WTC11 (cell line): ENCODE measurements around the gene NUDT14. TPM values are rescaled to one million over a fixed set of nuclear protein-coding genes. Genes with fewer than 3 reads are reported as not detected.

ENCODE experiments used
- ATAC-seq: fragments of 200-7000 bp; cut with Tn5 transposase; 2 replicates; pipeline ENCODE4 v1.10.0; 2021; ENCODE audit warnings: mild to moderate bottlenecking, moderate library complexity
- CTCF ChIA-PET: fragments of 300-600 bp; sonication (Branson Sonifier 250); formaldehyde crosslinking; loops from one replicate; lab custom pipeline; 2021; ENCODE audit warnings: antibody characterized with exemption; lab: Charles Lee
- POLR2A ChIA-PET: fragments of 350-600 bp; sonication (Branson Sonifier 250); formaldehyde crosslinking; loops from one replicate; lab custom pipeline; 2021; ENCODE audit warnings: antibody characterized with exemption; lab: Charles Lee
- DNase-seq: peaks from one replicate; pipeline ENCODE4 v3.0.0; 2021; ENCODE audit warnings: low spot score
- H3K27ac Mint-ChIP-seq: 2 replicates; pipeline ENCODE4 v1.8.0; 2021; ENCODE audit warnings: mixed read lengths
- H3K27me3 Mint-ChIP-seq: 2 replicates; pipeline ENCODE4 v1.8.0; 2021; ENCODE audit warnings: low read depth, mild to moderate bottlenecking, moderate library complexity, mixed read lengths
- H3K36me3 Mint-ChIP-seq: 2 replicates; pipeline ENCODE4 v1.8.0; 2021; ENCODE audit warnings: mixed read lengths
- H3K4me1 Mint-ChIP-seq: 2 replicates; pipeline ENCODE4 v1.8.0; 2022; ENCODE audit warnings: mixed read lengths
- H3K4me3 Mint-ChIP-seq: 2 replicates; pipeline ENCODE4 v1.8.0; 2021; ENCODE audit warnings: mild to moderate bottlenecking, moderate library complexity, mixed read lengths
- H3K9me3 Mint-ChIP-seq: 2 replicates; pipeline ENCODE4 v1.8.0; 2021; ENCODE audit warnings: mixed read lengths
- ATF1 ChIP-seq: sonication (generic); formaldehyde crosslinking; IDR thresholded peaks from 2 replicates; pipeline ENCODE4 v1.8.1; 2023; ENCODE audit warnings: mild to moderate bottlenecking, moderate library complexity, missing genetic modification reagents
- E2F5 ChIP-seq: sonication (generic); formaldehyde crosslinking; IDR thresholded peaks from 2 replicates; pipeline ENCODE4 v1.8.1; 2022; ENCODE audit warnings: mild to moderate bottlenecking, moderate library complexity, missing genetic modification reagents
- FOXJ3 ChIP-seq: sonication (generic); formaldehyde crosslinking; IDR thresholded peaks from 2 replicates; pipeline ENCODE4 v1.9.0; 2021; ENCODE audit warnings: missing genetic modification reagents, mild to moderate bottlenecking, borderline replicate concordance
- GRHL2 ChIP-seq: fragments of 250-450 bp; sonication (Bioruptor Pico); IDR thresholded peaks from 2 replicates; pipeline ENCODE4 v1.8.0; 2022; ENCODE audit warnings: mild to moderate bottlenecking, moderate library complexity; ENCODE audit not compliant: insufficient replicate concordance, severe bottlenecking
- HMGA2 ChIP-seq: fragments of 250-450 bp; sonication (Bioruptor Pico); IDR thresholded peaks from 2 replicates; pipeline ENCODE4 v1.4.0; 2021; ENCODE audit warnings: mild to moderate bottlenecking, moderate library complexity
- MXD4 ChIP-seq: fragments of 250-450 bp; sonication (Bioruptor Pico); IDR thresholded peaks from 2 replicates; pipeline ENCODE4 v1.8.0; 2021; ENCODE audit warnings: mild to moderate bottlenecking, moderate library complexity, borderline replicate concordance
- MYBL2 ChIP-seq: sonication (generic); formaldehyde crosslinking; IDR thresholded peaks from 2 replicates; pipeline ENCODE4 v1.8.1; 2023; ENCODE audit warnings: mild to moderate bottlenecking, moderate library complexity, missing genetic modification reagents
- NFATC4 ChIP-seq: fragments of 250-450 bp; sonication (Bioruptor Pico); IDR thresholded peaks from 2 replicates; pipeline ENCODE4 v1.9.0; 2021; ENCODE audit warnings: mild to moderate bottlenecking
- NR3C1 ChIP-seq: sonication (generic); formaldehyde crosslinking; conservative IDR thresholded peaks from 2 replicates; pipeline ENCODE4 v1.8.1; 2023; ENCODE audit warnings: low read depth, mild to moderate bottlenecking, missing genetic modification reagents
- PRRX2 ChIP-seq: fragments of 250-450 bp; sonication (Bioruptor Pico); IDR thresholded peaks from 2 replicates; pipeline ENCODE4 v1.8.0; 2021; ENCODE audit warnings: mild to moderate bottlenecking
- SMAD3 ChIP-seq: sonication (generic); formaldehyde crosslinking; IDR thresholded peaks from 2 replicates; pipeline ENCODE4 v1.8.0; 2022; ENCODE audit warnings: missing genetic modification reagents, mild to moderate bottlenecking, borderline replicate concordance
- STAT6 ChIP-seq: sonication (generic); formaldehyde crosslinking; conservative IDR thresholded peaks from 2 replicates; pipeline ENCODE4 v1.8.1; 2023; ENCODE audit warnings: mild to moderate bottlenecking, low read depth, missing genetic modification reagents, moderate library complexity
- USF1 ChIP-seq: sonication (generic); formaldehyde crosslinking; IDR thresholded peaks from 2 replicates; pipeline ENCODE4 v1.8.0; 2022; ENCODE audit warnings: mild to moderate bottlenecking, missing genetic modification reagents
- ZNF219 ChIP-seq: sonication (generic); formaldehyde crosslinking; IDR thresholded peaks from 2 replicates; pipeline ENCODE4 v1.8.0; 2023; ENCODE audit warnings: missing genetic modification reagents, mild to moderate bottlenecking, borderline replicate concordance
- ZNF281 ChIP-seq: sonication (generic); formaldehyde crosslinking; IDR thresholded peaks from 2 replicates; pipeline ENCODE4 v1.8.0; 2023; ENCODE audit warnings: mild to moderate bottlenecking, missing genetic modification reagents
- ZNF317 ChIP-seq: sonication (generic); formaldehyde crosslinking; IDR thresholded peaks from 2 replicates; pipeline ENCODE4 v1.8.1; 2023; ENCODE audit warnings: low read depth, mild to moderate bottlenecking, moderate library complexity, missing genetic modification reagents, borderline replicate concordance
- ZNF396 ChIP-seq: fragments of 250-450 bp; sonication (Bioruptor Pico); IDR thresholded peaks from 2 replicates; pipeline ENCODE4 v1.8.0; 2021; ENCODE audit warnings: mild to moderate bottlenecking, moderate library complexity, borderline replicate concordance
- ZNF423 ChIP-seq: fragments of 250-450 bp; sonication (Bioruptor Pico); IDR thresholded peaks from 2 replicates; pipeline ENCODE4 v2.1.2; 2022; ENCODE audit warnings: mild to moderate bottlenecking, moderate library complexity
- total RNA-seq: library from RNA; stranded (reverse); gene quantifications from 3 replicates; pipeline ENCODE4 v1.2.3, GENCODE V29; 2021
- TF ChIP-seq, protein P1 (sequence below): sonication (generic); formaldehyde crosslinking; IDR thresholded peaks from 2 replicates; pipeline ENCODE4 v1.8.0; 2023; ENCODE audit warnings: missing genetic modification reagents, mild to moderate bottlenecking, borderline replicate concordance

The NUDT14 gene
- total RNA-seq, 1 experiment from 2014 or later, result 35.4 TPM

GRCh38 chr14:105199093-105199492 lies 18.0 kb upstream of the NUDT14 start:
- POLR2A ChIA-PET, result no interaction called here
- H3K36me3 Mint-ChIP-seq, result no peaks in the 10 kb centered on the region
- CTCF ChIA-PET, result interaction anchor here (1.0 to 6.3 kb wide), 7 partner anchors 9 to 179 kb away, joined by 3 to 33 read pairs (median 5); partner anchors contain the start of gene JAG2
- no peaks in the 10 kb centered on the region for H3K9me3 Mint-ChIP-seq
- H3K4me3 Mint-ChIP-seq, result no peak overlapping the region
- TF ChIP-seq GRHL2 (CRISPR knock-in tag), result no peak
- no peak for TF ChIP-seq USF1 (CRISPR knock-in tag)
- TF ChIP-seq, protein P1, sequence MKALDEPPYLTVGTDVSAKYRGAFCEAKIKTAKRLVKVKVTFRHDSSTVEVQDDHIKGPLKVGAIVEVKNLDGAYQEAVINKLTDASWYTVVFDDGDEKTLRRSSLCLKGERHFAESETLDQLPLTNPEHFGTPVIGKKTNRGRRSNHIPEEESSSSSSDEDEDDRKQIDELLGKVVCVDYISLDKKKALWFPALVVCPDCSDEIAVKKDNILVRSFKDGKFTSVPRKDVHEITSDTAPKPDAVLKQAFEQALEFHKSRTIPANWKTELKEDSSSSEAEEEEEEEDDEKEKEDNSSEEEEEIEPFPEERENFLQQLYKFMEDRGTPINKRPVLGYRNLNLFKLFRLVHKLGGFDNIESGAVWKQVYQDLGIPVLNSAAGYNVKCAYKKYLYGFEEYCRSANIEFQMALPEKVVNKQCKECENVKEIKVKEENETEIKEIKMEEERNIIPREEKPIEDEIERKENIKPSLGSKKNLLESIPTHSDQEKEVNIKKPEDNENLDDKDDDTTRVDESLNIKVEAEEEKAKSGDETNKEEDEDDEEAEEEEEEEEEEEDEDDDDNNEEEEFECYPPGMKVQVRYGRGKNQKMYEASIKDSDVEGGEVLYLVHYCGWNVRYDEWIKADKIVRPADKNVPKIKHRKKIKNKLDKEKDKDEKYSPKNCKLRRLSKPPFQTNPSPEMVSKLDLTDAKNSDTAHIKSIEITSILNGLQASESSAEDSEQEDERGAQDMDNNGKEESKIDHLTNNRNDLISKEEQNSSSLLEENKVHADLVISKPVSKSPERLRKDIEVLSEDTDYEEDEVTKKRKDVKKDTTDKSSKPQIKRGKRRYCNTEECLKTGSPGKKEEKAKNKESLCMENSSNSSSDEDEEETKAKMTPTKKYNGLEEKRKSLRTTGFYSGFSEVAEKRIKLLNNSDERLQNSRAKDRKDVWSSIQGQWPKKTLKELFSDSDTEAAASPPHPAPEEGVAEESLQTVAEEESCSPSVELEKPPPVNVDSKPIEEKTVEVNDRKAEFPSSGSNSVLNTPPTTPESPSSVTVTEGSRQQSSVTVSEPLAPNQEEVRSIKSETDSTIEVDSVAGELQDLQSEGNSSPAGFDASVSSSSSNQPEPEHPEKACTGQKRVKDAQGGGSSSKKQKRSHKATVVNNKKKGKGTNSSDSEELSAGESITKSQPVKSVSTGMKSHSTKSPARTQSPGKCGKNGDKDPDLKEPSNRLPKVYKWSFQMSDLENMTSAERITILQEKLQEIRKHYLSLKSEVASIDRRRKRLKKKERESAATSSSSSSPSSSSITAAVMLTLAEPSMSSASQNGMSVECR (CRISPR knock-in tag), result no peak
- no peak for TF ChIP-seq ZNF317 (CRISPR knock-in tag)
- no peak for TF ChIP-seq ZNF219 (CRISPR knock-in tag)
- no peak for TF ChIP-seq ZNF281 (CRISPR knock-in tag)
- no peak for TF ChIP-seq ZNF396 (CRISPR knock-in tag)
- no peak for TF ChIP-seq ATF1 (CRISPR knock-in tag)
- TF ChIP-seq STAT6 (CRISPR knock-in tag), result no peak
- TF ChIP-seq MXD4, result no peak
- TF ChIP-seq ZNF423, result no peak
- TF ChIP-seq NFATC4 (CRISPR knock-in tag), result no peak
- no peak for ATAC-seq
- no peak overlapping the region for H3K27ac Mint-ChIP-seq
- peaks cover 24% of the 10 kb centered on the region for H3K27me3 Mint-ChIP-seq
- H3K4me1 Mint-ChIP-seq, result peaks cover 9% of the 10 kb centered on the region
- no peak for DNase-seq

- Mint-ChIP-seq H3K27ac (no peak overlapping the region), H3K4me3 (no peak overlapping the region), H3K27me3 (peaks cover 24% of the 10 kb centered on the region), H3K36me3 (no peaks in the 10 kb centered on the region), H3K4me1 (peaks cover 9% of the 10 kb centered on the region), H3K9me3 (no peaks in the 10 kb centered on the region)
- no peak for DNase-seq
- ChIA-PET POLR2A (no interaction called here), CTCF (interaction anchor here (0.8 to 6.3 kb wide), 4 partner anchors 11 to 108 kb away, joined by 3 to 33 read pairs (median 5); partner anchors contain the start of genes JAG2 and NUDT14)
- ATAC-seq, result no peak
- TF ChIP-seq SMAD3 (CRISPR knock-in tag), result no peak
- TF ChIP-seq, protein P1 (CRISPR knock-in tag), result no peak
- TF ChIP-seq ZNF396 (CRISPR knock-in tag), result no peak
- TF ChIP-seq E2F5 (CRISPR knock-in tag), result no peak
- no peak for TF ChIP-seq NR3C1
- TF ChIP-seq FOXJ3, result no peak
- TF ChIP-seq ZNF219 (CRISPR knock-in tag), result no peak
- TF ChIP-seq HMGA2 (CRISPR knock-in tag), result no peak
- no peak for TF ChIP-seq MYBL2 (CRISPR knock-in tag)
- no peak for TF ChIP-seq PRRX2
Measured at GRCh38 chr14:105198588-105198987, 17.5 kb upstream of the NUDT14 start.
